Urinary bladder (tissue), 4 donors: Measurements from ENCODE around the gene ADAMTS4. TPM values are rescaled to one million over a fixed set of nuclear protein-coding genes. Genes with fewer than 3 reads are reported as not detected.

ENCODE experiments used
- DNase-seq: peaks from one replicate; pipeline ENCODE4 v3.0.0-alpha.2; 2015; ENCODE audit errors: extremely low spot score
- H3K27ac ChIP-seq: one replicate; pipeline ENCODE4 v1.5.1; 2013; ENCODE audit warnings: low read depth, mild to moderate bottlenecking, moderate library complexity
- H3K36me3 ChIP-seq: one replicate; pipeline ENCODE4 v1.6.1; 2013; ENCODE audit warnings: mild to moderate bottlenecking, moderate library complexity; ENCODE audit not compliant: insufficient read depth
- H3K4me1 ChIP-seq: one replicate; pipeline ENCODE4 v1.6.1; 2013; ENCODE audit warnings: mild to moderate bottlenecking, moderate library complexity; ENCODE audit not compliant: insufficient read depth
- H3K4me3 ChIP-seq: one replicate; pipeline ENCODE4 v1.5.1; 2013; ENCODE audit warnings: low read depth, low read length
- WGBS: extraction: QIAGEN DNeasy Blood & Tissue Kit; methylation state at CpG from one replicate; pipeline ENCODE4 v1.1.7; 2013; 5-methylcytosine and 5-hydroxymethylcytosine counted together
- polyA plus RNA-seq: library from polyadenylated mRNA; stranded (reverse); fragments of 200-250 nt; gene quantifications from one replicate; pipeline ENCODE4 v1.2.3, GENCODE V29; 2013
- total RNA-seq: library from RNA; depleted of rRNA; stranded (reverse); fragments of >200 nt; gene quantifications from one replicate; pipeline ENCODE4 v1.2.3, GENCODE V29; 2014
- donor health status: healthy with polysubstance abuse.
- donor health status: healthy.

ADAMTS4 gene
- total and polyA plus RNA-seq, 2 donors = 4.4 to 19.6 TPM

- DNase-seq = no peak
- Histone ChIP-seq H3K36me3 (no peaks in the 10 kb centered on the region), H3K4me1 (no peaks in the 10 kb centered on the region), H3K4me3 (no peak overlapping the region), H3K27ac (no peak overlapping the region)
- WGBS = 88% methylated on average over 3 of the region's 3 CpGs
Observed at GRCh38 chr1:161179698-161180097, 19.2 kb downstream of the ADAMTS4 start.

- Histone ChIP-seq H3K4me3 (peak overlapping the region; percentile 78), H3K36me3 (peaks cover 2% of the 10 kb centered on the region), H3K27ac (peak overlapping the region; percentile 84), H3K4me1 (no peaks in the 10 kb centered on the region)
- DNase-seq = no peak
- 46% methylated on average over 9 of the region's 9 CpGs for WGBS
Observed at GRCh38 chr1:161177936-161178244, 21.0 kb downstream of the ADAMTS4 start.

- WGBS = 3% methylated on average over 50 of the region's 50 CpGs
- peak; percentile 76 for DNase-seq
- H3K36me3 ChIP-seq = peaks cover 2% of the 10 kb centered on the region
- H3K4me3 ChIP-seq = peak within 1 kb of the TSS; percentile 78
- H3K27ac ChIP-seq = peak within 1 kb of the TSS; percentile 90
- no peaks in the 10 kb centered on the region for H3K4me1 ChIP-seq
Observed at GRCh38 chr1:161177112-161177935, 21.5 kb downstream of the ADAMTS4 start, which contains the start of gene B4GALT3. TSS of gene B4GALT3 (minus strand) at chr1:161177507. CDS start at chr1:161176060, 1,447 bp downstream.

- Histone ChIP-seq H3K4me3 (peak overlapping the region; percentile 78), H3K4me1 (no peaks in the 10 kb centered on the region), H3K27ac (peak overlapping the region; percentile 90), H3K36me3 (peaks cover 4% of the 10 kb centered on the region)
- no peak for DNase-seq
- WGBS = 15% methylated on average over 17 of the region's 17 CpGs
Observed at GRCh38 chr1:161176468-161177111, 22.3 kb downstream of the ADAMTS4 start.

GRCh38 chr1:161175771-161176453 lies 22.9 kb downstream of the ADAMTS4 start:
- 87% methylated on average over 10 of the region's 10 CpGs for WGBS
- H3K27ac ChIP-seq = no peak overlapping the region
- H3K36me3 ChIP-seq = peaks cover 5% of the 10 kb centered on the region
- H3K4me1 ChIP-seq = no peaks in the 10 kb centered on the region
- no peak for DNase-seq
- H3K4me3 ChIP-seq = peak overlapping the region; percentile 78

GRCh38 chr1:161174911-161175310 lies 23.9 kb downstream of the ADAMTS4 start:
- Histone ChIP-seq H3K4me1 (no peaks in the 10 kb centered on the region), H3K36me3 (peaks cover 5% of the 10 kb centered on the region), H3K27ac (no peak overlapping the region), H3K4me3 (no peak overlapping the region)
- no peak for DNase-seq
- WGBS = 95% methylated on average over 11 of the region's 11 CpGs

- peaks cover 5% of the 10 kb centered on the region for H3K36me3 ChIP-seq
- no peak for DNase-seq
- H3K4me1 ChIP-seq = no peaks in the 10 kb centered on the region
- no peak overlapping the region for H3K27ac ChIP-seq
- WGBS = 95% methylated on average over 11 of the region's 11 CpGs
- no peak overlapping the region for H3K4me3 ChIP-seq
Observed at GRCh38 chr1:161173711-161174110, 25.1 kb downstream of the ADAMTS4 start.

GRCh38 chr1:161172776-161173376 lies 26.0 kb downstream of the ADAMTS4 start:
- Histone ChIP-seq H3K4me1 (no peaks in the 10 kb centered on the region), H3K27ac (no peak overlapping the region), H3K4me3 (no peak overlapping the region), H3K36me3 (peaks cover 5% of the 10 kb centered on the region)
- 39% methylated on average over 4 of the region's 4 CpGs for WGBS
- DNase-seq = no peak

GRCh38 chr1:161172349-161172748 lies 26.5 kb downstream of the ADAMTS4 start:
- no peak for DNase-seq
- Histone ChIP-seq H3K36me3 (peaks cover 5% of the 10 kb centered on the region), H3K4me1 (no peaks in the 10 kb centered on the region), H3K27ac (no peak overlapping the region), H3K4me3 (no peak overlapping the region)
- WGBS = 84% methylated on average over 1 of the region's 1 CpG

GRCh38 chr1:161171696-161172095 lies 27.2 kb downstream of the ADAMTS4 start:
- no peak overlapping the region for H3K27ac ChIP-seq
- 86% methylated on average over 12 of the region's 12 CpGs for WGBS
- H3K4me1 ChIP-seq = no peaks in the 10 kb centered on the region
- no peak overlapping the region for H3K4me3 ChIP-seq
- H3K36me3 ChIP-seq = peaks cover 5% of the 10 kb centered on the region
- DNase-seq = no peak

- Histone ChIP-seq H3K36me3 (peaks cover 5% of the 10 kb centered on the region), H3K4me3 (no peak overlapping the region)
- 55% methylated on average over 5 of the region's 5 CpGs for WGBS
Observed at GRCh38 chr1:161171191-161171590, 27.7 kb downstream of the ADAMTS4 start.

GRCh38 chr1:161168906-161169305 lies 29.9 kb downstream of the ADAMTS4 start:
- no peak for DNase-seq
- H3K4me3 ChIP-seq = no peak overlapping the region
- 93% methylated on average over 9 of the region's 9 CpGs for WGBS
- H3K36me3 ChIP-seq = peaks cover 5% of the 10 kb centered on the region
- H3K27ac ChIP-seq = no peak overlapping the region
- H3K4me1 ChIP-seq = no peaks in the 10 kb centered on the region

More at GRCh38 chr1:161171191-161171590, 27.7 kb downstream of the ADAMTS4 start:
- Histone ChIP-seq H3K4me1 (no peaks in the 10 kb centered on the region), H3K27ac (no peak overlapping the region)
- DNase-seq = no peak

GRCh38 chr1:161166669-161167548 lies 31.9 kb downstream of the ADAMTS4 start:
- no peaks in the 10 kb centered on the region for H3K4me1 ChIP-seq
- peak overlapping the region; percentile 47 for H3K27ac ChIP-seq
- H3K4me3 ChIP-seq = peak overlapping the region; percentile 60
- H3K36me3 ChIP-seq = peaks cover 4% of the 10 kb centered on the region
- WGBS = 6% methylated on average over 33 of the region's 33 CpGs
- DNase-seq = no peak
